ENCODE results near the gene ANKMY1. TPM values are rescaled to one million over a fixed set of nuclear protein-coding genes. Genes with fewer than 3 reads are reported as not detected.

Gene ANKMY1
- polyA plus RNA-seq, 2 of the 4 experiments (the other 2 are of a cell fraction), result 10.6 to 16.5 TPM

- no peak overlapping the region for H3K4me2 ChIP-seq
- H3K27ac ChIP-seq, result no peak overlapping the region
- FAIRE-seq (no peak), DNase-seq (ENCODE audit: low read depth in 1 of 2, low spot score in 1 of 2) (no peak), ATAC-seq (no peak)
- peaks cover 12% of the 10 kb centered on the region for H3K4me1 ChIP-seq
- ChIA-PET CTCF (interaction anchor here (0.9 to 1.1 kb wide), 2 partner anchors 9 to 10 kb away, joined by 3 to 4 read pairs; no protein-coding TSS in a partner anchor), POLR2A (interaction anchor here (0.5 kb wide), 1 partner anchor 547 kb away, joined by 5 read pairs; no protein-coding TSS in a partner anchor)
- no peak for TF ChIP-seq CBX2 (IDR thresholded peaks at IDR 0.05; ENCODE audit: borderline replicate concordance, low read depth)
- TF ChIP-seq GATA3 (IDR thresholded peaks at IDR 0.05; ENCODE audit: borderline replicate concordance), result no peak
- TF ChIP-seq EP300 (IDR thresholded peaks at IDR 0.05), result no peak
- no peak for TF ChIP-seq FOSL2 (IDR thresholded peaks at IDR 0.05)
- no peak for TF ChIP-seq FOSL2 (CRISPR knock-in tag; IDR thresholded peaks at IDR 0.05)
- TF ChIP-seq HEYL (CRISPR knock-in tag; IDR thresholded peaks at IDR 0.05), result no peak
- no peak for TF ChIP-seq RNF2 (IDR thresholded peaks at IDR 0.05; ENCODE audit: borderline replicate concordance, low read depth)
- TF ChIP-seq USF2 (IDR thresholded peaks at IDR 0.05), result no peak
- TF ChIP-seq NR3C1 (IDR thresholded peaks at IDR 0.05), result no peak
- TF ChIP-seq EHF (CRISPR knock-in tag; IDR thresholded peaks at IDR 0.05), result no peak
- TF ChIP-seq TFCP2L1 (CRISPR knock-in tag; IDR thresholded peaks at IDR 0.05), result no peak
- TF ChIP-seq MAX (IDR thresholded peaks at IDR 0.05), result no peak
- TF ChIP-seq POLR2A (IDR thresholded peaks at IDR 0.05; ENCODE audit: low read length), result no peak
- no peak for TF ChIP-seq JUNB (IDR thresholded peaks at IDR 0.05)
- no peak for TF ChIP-seq SREBF2 (IDR thresholded peaks at IDR 0.05)
- TF ChIP-seq HDAC2 (IDR thresholded peaks at IDR 0.05), result no peak
- no peak for TF ChIP-seq JUN (IDR thresholded peaks at IDR 0.05)
- TF ChIP-seq TP53 (CRISPR knock-in tag; IDR thresholded peaks at IDR 0.05), result no peak
- TF ChIP-seq CBX8 (IDR thresholded peaks at IDR 0.05), result no peak
- 100% methylated on average over 5 of the region's 20 CpGs for WGBS (ENCODE audit: missing lambda C conversion rate)
- no peaks in the 10 kb centered on the region for H3K9me3 ChIP-seq
- H3K4me3 ChIP-seq, result no peak overlapping the region
These were observed 15.3 kb upstream of the ANKMY1 start for GRCh38 chr2:240573071-240573515.

- H3K27ac ChIP-seq, result no peak overlapping the region
- no peak overlapping the region for H3K4me2 ChIP-seq
- ChIA-PET POLR2A (no interaction called here), CTCF (interaction anchor here (0.9 to 1.6 kb wide), 3 partner anchors 8 to 9 kb away, joined by 3 to 4 read pairs (median 4); no protein-coding TSS in a partner anchor)
- no peak for TF ChIP-seq ZSCAN20 (CRISPR knock-in tag; IDR thresholded peaks at IDR 0.05)
- TF ChIP-seq FOXS1 (CRISPR knock-in tag; IDR thresholded peaks at IDR 0.05), result no peak
- TF ChIP-seq RAD21 (conservative IDR thresholded peaks at IDR 0.05 in 1 of 2, IDR thresholded peaks at IDR 0.05 in 1 of 2), result no peak
- no peak for TF ChIP-seq RNF2 (IDR thresholded peaks at IDR 0.05; ENCODE audit: borderline replicate concordance, low read depth)
- no peak for TF ChIP-seq CHD4 (IDR thresholded peaks at IDR 0.05; ENCODE audit: borderline replicate concordance)
- no peak for TF ChIP-seq NFE2L2 (conservative IDR thresholded peaks at IDR 0.05; ENCODE audit: low read length)
- TF ChIP-seq PHF8 (IDR thresholded peaks at IDR 0.05; ENCODE audit: borderline replicate concordance, low read depth), result no peak
- no peak for TF ChIP-seq KDM1A (IDR thresholded peaks at IDR 0.05; ENCODE audit: low read depth)
- no peak for TF ChIP-seq POLR2AphosphoS2 (conservative IDR thresholded peaks at IDR 0.05; ENCODE audit: low read length)
- no peak for TF ChIP-seq TFCP2L1 (CRISPR knock-in tag; IDR thresholded peaks at IDR 0.05)
- no peak for TF ChIP-seq KDM5A (IDR thresholded peaks at IDR 0.05)
- TF ChIP-seq HEYL (CRISPR knock-in tag; IDR thresholded peaks at IDR 0.05), result no peak
- no peak for TF ChIP-seq POLR2A (IDR thresholded peaks at IDR 0.05; ENCODE audit: low read length)
- TF ChIP-seq NR3C1 (IDR thresholded peaks at IDR 0.05), result no peak
- no peak for TF ChIP-seq REST (IDR thresholded peaks at IDR 0.05)
- TF ChIP-seq HOXA7 (CRISPR knock-in tag; IDR thresholded peaks at IDR 0.05), result no peak
- ATAC-seq (no peak), DNase-seq (ENCODE audit: low read depth in 1 of 2, low spot score in 1 of 2) (no peak), FAIRE-seq (no peak)
- 91% methylated on average over 21 of the region's 30 CpGs for WGBS (ENCODE audit: missing lambda C conversion rate)
- no peaks in the 10 kb centered on the region for H3K9me3 ChIP-seq
- no peak overlapping the region for H3K4me3 ChIP-seq
- peaks cover 14% of the 10 kb centered on the region for H3K4me1 ChIP-seq
These were observed 14.6 kb upstream of the ANKMY1 start for GRCh38 chr2:240572141-240573031.
